Stimulated activated CD8-positive, alpha-beta memory T cell treated with anti-CD3 and anti-CD28 coated beads, Interleukin-4, amount 100 ng/mL, for 1 hour (primary cell): ENCODE data around the gene VWF.
"Not testable (repeated sequence)": the region's sequence is repeated elsewhere in the genome, so short reads cannot be mapped to it uniquely, and the experiment has no call there.

Source experiments
- DNase-seq, 2 donors: peaks; one replicate each; pipeline ENCODE4 v3.0.0-alpha.2; 2020; ENCODE audit warnings: low read depth in 2 of 2, low spot score in 1 of 2

The VWF gene

GRCh38 chr12:6106218-6106617 is 18.3 kb downstream of the VWF start:
- no peak for DNase-seq

DNA sequence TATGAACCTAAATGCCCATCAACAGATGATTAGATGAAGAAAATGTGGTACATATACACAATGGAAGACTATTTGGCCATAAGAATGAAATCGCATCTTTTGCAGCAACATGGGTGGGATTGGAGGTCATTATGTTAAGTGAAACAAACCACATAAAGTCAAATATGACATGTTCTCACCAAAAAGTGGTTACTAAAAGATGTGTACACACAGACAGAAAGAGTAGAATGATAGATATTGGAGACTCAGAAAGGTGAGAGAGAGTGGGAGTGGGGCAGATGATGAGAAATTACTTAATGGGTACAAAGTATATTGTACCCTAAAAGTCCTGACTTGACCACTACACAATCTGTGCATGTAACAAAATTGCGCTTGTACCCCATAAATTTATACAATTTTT is 19.6 kb downstream of the VWF start:
- no peak for DNase-seq

DNA sequence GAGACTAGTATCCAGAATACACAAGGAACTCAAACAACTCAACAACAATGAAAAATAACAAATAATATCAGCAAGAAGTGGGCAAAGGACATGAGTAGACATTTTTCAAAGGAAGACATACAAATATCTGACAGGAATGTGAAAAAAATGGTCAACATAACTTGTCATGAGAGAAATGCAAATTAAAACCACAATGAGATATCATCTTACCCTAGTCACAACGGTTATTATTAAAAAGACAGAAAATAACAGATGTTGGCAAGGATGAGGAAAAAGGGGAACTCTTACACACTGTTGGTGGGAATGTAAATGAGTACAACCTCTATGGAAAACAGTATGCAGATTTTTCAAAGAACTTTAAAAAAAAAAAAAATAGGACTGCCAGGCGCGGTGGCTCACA is 20.4 kb downstream of the VWF start:
- no peak for DNase-seq

DNA sequence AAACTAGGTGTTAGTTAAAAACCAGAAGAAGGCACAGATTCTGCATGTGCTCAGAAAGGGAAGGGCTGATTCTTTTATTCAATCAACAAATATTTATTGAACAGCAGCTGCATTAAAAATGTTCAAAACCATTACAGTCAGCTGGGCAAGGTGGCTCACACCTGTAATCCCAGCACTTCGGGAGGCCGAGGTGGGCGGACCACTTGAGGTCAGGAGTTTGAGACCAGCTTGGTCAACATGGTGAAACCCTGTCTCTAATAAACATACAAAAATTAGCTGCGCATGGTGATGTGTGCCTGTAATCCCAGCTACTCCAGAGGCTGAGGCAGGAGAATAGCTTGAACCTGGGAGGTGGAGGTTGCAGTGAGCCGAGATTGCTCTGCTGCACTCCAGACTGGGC is 22.4 kb downstream of the VWF start:
- DNase-seq = not testable (repeated sequence)

GRCh38 chr12:6099316-6099715 is 25.2 kb downstream of the VWF start:
- no peak for DNase-seq

GRCh38 chr12:6097411-6097810 is 27.1 kb downstream of the VWF start:
- no peak for DNase-seq

GRCh38 chr12:6096527-6096926 is 27.9 kb downstream of the VWF start:
- no peak for DNase-seq

DNA sequence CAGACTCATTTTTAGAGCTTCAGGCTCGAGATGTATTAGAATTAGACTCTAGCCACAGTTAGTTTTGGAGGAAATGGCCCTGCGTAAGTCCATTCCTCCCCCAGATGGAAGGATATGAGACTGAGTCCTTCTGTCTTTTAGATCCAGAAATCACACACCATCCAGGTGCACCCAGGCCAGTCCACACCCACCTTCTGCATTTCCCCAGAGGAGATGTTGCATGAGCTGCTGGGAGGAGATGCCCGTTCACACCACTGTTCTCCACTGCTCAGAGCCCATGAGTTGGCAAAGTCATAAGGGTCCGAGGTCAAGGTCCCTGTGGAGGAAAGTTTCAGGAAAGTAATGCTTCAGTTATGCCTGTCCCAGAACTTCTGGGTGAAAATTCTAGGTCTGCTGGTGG is 29.2 kb downstream of the VWF start:
- DNase-seq = no peak

DNA sequence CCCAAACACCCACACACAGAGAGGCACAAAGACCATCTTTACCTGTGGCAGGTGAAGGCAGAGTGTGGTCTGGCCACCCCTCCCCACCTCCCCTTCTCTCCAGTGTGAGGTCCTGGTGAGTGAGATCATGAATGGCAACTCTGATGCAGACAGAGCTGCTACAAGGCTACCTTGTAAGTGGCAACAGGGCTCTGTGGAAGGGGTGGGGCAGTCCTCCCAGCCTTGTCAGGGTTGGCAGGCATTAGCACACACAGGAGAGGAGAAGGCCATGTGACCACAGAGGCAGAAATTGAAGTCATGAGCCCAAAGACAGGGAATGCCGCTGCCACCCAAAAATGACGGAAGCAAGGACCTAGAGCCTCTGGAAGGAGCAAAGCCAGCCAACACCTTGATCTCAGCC is 30.7 kb downstream of the VWF start:
- no peak for DNase-seq

DNA sequence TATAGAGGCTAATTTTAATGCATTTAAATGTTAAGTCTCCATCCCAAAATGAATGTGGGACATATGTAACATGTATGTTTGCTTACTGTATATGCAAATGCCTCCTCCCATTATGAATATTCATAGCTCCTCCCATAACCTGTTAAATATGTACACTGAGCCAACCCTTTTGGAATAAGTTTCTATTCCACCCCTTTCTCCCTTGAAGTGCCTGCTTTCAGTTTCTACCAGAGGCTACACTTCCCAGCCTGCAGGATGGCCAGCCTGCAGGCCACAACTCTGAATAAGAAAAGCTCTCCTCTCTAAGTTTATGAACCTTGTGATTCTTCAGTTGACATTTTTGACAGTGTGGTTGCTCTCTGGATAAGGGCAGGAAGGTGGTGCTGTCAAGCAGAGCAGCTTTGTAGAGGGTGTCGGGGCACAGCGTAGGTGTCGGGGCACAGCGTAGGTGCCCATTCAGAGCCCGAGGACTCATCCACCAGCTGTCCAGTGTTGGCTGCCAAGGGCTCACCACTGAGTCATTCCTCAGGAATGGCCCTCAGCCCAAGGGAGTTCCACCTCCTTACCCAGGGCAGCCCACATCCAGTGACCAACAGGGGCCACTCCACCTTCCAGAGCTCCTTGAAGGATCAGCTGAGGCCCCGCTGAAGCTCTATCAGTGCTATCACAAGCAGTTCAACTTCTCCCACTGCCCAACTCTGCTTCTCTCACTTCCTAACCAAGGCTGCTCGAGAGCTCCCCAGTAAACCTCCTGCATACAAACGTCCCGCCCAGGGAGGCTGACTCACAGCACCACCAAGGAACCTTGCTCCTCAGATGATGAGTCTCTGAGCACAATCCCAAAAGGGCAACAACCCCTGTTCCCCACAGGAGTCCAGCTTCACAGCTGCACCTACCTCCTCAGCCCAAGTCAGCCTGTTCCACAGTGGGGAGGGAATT is 31.4 kb downstream of the VWF start:
- no peak for DNase-seq

DNA sequence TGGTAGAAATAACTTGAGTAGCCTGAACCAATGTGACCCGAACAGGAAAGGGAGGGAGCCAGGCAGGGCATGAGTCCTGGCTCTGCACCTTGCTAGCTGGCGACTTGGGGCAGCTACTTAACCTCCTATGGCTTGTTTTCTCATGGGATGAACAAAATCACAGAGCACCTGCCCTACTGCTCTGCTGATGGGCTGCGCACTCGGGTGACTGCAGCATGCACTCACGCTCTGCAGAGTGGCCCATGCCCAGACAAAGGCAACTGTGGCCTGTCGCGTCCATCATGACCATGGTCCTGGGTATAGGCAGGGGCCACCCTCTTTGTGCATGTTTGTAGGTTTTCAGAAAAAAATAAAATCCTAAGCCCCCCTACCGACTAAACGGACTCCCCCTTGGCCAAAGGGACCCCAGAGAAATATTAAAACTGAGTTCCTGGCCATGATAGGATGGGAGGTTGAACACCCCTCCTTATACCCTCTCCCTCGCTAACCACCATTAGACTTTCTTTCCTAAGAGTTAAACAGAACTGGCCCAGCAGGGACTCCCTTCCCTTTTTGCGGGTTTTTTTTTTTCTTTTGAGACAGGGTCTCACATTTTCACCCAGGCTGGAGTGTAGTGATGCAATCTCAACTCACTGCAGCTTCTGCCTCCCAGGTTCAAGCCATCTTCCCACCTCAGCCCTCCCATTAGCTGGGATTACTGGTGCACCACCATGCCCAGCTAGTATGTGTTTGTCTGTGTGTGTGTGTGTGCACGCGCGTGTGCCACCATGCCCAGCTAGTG is 32.5 kb downstream of the VWF start:
- no peak for DNase-seq

GRCh38 chr12:6090803-6091202 is 33.7 kb downstream of the VWF start:
- DNase-seq = no peak

- DNase-seq = no peak
These were observed 35.3 kb downstream of the VWF start for GRCh38 chr12:6088921-6089747.

DNA sequence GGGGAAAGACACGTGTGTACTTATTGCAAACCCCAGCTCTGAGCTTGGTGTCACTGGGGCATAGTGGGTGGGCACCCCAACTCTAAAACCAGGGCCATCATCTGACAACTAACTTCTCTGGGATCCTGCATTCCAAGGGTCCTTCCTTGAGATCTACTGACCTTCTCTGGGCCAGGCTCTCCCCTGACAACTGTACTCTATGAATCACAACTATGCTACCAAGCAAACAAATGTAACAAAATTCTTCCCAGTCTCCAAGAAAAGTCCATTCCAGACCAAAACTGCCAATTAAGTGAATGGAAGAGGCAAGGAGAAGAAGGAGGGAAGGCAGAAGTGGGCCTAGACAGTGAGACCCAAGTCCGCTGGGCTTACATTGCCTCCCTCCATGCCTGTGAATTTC is 38.2 kb downstream of the VWF start:
- DNase-seq = no peak

DNA sequence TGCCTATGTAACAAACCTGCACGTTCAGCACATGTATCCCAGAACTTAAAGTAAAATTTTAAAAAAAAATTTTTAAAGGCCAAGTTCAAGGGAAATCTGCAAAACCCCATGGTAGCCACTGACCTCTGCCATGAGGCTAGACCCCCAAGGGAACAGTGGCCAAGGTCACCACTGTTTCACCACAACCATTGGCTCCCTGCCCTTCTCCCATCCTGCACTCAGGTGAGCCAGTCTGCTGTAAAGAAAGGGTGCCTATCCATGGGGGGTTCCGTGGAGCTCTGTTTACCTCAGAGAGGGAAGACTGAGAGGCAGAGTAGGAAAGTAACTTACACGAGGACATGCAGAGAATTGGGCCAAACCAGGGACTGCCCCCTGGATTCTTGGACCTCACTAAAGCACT is 38.6 kb downstream of the VWF start:
- no peak for DNase-seq

DNA sequence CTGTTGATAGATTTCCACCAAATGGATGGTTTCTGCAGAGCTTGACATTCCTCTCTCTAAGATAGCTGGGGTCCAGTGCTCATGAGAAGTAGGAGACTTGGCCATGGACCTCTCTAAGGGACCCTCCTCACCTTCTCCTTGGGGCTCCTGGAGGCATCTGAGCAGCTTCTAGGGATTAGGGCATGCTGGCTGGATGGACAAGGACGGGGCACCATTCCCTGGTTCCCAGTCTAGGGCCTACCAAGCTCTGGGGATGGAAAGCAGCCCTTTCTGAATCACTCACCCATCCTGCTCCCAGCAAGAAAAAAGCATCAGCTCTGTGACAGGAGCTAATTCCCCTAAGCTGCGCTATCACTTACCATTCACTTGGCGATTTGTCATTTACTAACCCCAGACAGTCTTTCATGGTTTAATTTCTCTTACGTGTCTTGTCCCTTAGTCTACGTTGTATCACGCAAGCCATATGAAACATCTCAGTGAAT is 39.5 kb downstream of the VWF start:
- DNase-seq = no peak

- DNase-seq = no peak
These were observed 40.1 kb downstream of the VWF start for GRCh38 chr12:6084261-6084968.

DNA sequence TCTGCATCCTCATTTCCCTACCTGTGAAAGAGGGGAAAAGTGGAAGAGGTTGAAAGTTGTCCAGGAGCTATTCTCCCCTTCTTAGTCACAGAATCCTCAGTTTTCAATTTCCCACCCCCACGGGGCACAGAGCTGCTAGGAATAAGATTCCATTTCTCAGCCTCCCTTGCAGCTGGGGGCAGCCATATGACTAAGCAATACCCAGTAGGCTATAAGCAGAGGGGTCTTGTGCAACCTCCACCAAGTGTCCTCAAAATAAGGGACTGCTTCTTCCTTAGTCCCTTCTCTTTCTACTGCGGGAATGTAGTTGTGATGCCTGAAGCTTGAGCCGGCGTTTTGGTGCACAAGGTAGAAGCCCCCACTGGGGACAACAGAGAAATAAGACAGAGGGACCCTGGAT is 40.9 kb downstream of the VWF start:
- DNase-seq = no peak

DNA sequence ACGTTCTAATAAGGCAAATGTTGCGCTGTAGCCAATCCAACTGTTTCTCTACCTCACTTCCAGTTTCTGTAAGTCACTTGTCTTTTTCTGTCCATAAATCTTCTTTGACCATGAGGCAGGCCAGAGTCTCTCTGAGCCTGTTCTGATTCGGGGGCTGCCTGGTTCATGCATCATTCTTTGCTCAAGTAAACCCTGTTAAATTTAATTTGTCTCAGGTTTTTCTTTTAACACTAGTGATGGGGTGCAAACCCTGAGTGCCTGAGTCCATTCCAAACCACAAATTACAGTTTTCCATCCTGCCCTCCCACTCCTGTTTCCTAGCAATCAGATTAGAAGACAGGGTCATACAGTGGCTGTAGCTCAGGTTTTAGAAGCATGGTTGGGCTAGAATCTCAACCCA is 41.9 kb downstream of the VWF start:
- DNase-seq = no peak

DNA sequence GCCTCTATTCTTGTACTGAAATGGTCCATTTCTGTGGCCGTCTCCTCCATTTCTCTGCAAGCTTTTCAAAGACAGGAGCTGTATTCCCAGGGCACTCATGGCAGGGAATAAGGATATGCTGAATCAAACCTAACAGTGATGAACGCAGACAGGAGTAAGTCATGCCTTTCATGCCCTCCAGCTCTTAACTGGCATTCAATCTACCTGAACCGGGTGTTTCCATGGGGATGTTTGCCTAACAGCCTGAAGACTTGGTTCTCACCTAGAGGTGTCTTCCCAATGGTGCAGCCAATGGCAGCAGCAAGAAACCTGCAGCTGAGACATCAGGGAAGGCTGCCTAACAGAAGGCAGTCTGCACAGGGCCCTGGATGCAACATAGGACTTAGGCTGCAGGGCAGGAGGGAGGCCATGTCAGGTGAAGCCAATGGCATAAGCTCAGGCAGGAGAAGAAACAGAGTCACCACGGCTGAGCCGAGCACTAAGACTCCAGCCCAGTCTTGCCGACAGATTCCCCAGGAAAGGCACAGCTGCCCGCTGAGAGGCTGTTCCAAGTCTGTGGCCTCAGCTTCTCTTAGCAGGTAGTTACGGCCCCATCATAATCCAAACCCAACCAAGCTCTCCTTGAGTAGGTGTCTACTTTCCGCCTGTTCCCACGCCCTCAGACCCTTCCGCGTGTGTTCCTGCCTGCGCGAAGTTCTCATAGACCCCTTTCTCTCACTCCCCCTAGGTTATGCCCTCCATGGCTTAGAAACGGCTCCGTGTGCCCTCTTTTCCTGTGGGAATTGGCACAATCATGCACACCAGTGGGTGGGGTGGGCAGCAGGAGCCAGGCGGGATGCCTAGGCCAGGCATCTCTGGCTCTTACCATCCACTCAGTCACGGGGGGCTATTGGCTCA is 44.1 kb downstream of the VWF start:
- DNase-seq = no peak
